NCI-H1436 treated with DMSO at 0.1 percent for 48 hours (cell line): ENCODE measurements around the gene PRMT7.

Experiments used
- DNase-seq: peaks from one replicate; lab custom pipeline; 2025; lab: John Stamatoyannopoulos, UW

Gene PRMT7

DNA sequence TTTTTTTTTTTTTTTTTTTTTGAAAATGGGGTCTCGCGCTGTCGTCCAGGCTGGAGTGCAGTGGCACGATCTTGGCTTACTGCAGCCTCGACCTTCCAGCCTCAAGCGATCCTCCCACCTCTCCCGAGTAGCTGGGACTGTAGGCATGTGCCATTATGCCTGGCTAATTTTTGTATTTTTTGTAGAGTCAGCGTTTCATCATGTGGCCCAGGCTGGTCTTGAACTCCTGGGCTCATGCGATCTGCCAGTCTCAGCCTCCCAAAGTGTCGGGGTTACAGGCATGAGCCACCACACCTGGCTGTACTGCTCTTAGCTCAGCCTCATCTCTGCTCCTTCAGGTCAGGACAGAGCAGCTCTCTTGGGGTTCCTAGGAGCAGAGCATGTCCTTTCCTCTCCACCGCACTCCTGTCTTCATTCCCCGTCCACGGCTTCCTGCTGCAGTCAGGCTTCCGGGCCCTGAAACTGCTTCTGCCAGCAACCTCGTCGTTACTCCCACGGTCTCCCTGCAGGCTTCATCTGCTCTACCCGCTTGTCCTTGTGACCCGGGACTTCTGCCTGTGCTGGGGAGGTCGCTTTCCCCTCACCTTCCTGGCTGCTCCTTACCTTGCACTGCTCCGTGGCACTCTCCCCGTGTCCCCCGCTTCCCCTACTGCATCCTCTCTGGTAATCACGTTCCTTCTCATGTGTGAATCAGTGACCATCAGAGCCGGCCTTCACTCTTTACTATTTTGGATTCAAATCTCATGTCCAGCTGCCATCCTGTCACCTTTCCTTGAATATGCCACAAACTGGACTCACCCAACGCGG, 38.0 kb downstream of the PRMT7 start:
- no peak for DNase-seq

GRCh38 chr16:68349838-68350410, 39.1 kb downstream of the PRMT7 start:
- DNase-seq = no peak

DNA sequence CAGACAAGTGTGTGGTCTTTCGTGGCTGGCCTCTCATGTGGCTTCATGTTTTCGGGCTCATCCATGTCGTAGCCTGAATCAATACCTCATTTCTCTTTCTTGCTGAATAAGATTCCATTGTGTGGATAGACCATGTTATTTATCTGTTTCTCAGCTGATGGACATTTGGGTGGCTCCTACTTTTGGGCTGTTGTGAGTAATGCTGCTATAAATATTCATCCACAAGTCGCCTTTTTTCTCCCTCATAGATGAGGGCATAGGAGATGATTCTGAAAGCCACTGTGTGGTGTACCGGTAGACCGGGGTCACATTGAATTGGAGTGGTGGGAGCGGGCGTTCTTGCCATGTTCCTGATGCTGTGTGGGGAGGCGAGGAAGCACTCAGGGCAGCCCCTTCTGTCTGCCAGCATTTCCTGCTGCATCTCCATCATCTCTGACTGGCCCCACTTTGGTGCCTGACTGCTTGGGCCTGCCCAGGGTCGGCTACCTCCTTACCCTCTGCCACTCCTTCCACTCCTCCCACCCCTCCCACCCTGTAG, 40.1 kb downstream of the PRMT7 start:
- DNase-seq = no peak

DNA sequence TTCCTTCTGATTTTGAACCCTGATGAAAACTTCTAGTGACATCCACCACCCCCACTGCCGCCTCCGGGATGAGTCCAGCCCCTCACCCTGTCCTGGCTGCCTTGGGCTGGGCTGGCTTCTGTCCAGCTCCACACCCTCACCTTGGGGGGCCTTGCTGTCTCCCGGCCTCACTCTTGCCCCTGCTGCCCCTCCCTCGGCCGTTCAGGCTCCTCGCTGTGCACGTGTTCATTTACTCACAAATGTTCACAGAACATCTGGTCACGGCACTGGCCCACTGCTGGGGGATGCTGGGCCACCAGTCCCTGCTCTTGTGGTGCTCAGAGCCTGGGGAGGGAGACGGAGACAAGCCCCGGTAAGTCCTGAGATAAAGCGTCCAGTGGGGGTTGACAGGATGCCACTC, 40.6 kb downstream of the PRMT7 start:
- no peak for DNase-seq

DNA sequence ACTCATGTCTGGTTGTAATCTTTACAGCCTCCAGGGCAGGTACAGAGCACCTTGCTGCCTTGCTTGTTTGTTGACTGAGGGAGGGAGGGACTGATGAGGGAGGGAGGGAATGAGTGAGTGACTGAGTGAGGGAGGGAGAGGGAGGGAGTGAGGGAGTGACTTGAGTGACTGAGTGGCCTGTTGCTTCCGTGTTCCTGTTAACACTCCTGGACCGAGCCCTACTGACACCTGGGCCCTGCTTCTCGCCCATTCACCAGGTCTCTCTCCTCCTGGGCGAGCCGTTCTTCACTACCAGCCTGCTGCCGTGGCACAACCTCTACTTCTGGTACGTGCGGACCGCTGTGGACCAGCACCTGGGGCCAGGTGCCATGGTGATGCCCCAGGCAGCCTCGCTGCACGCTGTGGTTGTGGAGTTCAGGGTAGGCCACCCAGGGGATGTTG, 41.2 kb downstream of the PRMT7 start:
- DNase-seq = no peak

GRCh38 chr16:68353366-68353765, 42.5 kb downstream of the PRMT7 start:
- no peak for DNase-seq

DNA sequence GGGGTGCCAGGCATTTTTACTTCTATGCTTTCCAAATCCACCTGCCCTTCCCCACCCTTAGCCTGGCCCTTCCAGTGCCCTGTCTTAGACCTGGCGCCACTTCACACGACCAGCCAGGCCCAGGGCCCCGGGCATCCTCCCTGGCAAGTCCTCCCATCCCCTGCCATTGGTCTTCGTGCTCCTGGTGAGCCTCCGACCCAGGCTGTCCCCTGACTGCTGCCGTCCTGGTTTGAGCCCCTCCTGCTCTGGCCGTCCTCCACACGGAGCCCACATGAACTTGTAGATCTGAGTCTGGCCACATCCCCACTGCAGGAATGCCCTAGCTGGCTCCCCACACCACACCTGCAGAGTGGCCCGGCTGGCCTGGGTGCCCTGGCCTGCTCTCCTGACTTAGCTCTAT, 44.0 kb downstream of the PRMT7 start:
- DNase-seq = no peak

DNA sequence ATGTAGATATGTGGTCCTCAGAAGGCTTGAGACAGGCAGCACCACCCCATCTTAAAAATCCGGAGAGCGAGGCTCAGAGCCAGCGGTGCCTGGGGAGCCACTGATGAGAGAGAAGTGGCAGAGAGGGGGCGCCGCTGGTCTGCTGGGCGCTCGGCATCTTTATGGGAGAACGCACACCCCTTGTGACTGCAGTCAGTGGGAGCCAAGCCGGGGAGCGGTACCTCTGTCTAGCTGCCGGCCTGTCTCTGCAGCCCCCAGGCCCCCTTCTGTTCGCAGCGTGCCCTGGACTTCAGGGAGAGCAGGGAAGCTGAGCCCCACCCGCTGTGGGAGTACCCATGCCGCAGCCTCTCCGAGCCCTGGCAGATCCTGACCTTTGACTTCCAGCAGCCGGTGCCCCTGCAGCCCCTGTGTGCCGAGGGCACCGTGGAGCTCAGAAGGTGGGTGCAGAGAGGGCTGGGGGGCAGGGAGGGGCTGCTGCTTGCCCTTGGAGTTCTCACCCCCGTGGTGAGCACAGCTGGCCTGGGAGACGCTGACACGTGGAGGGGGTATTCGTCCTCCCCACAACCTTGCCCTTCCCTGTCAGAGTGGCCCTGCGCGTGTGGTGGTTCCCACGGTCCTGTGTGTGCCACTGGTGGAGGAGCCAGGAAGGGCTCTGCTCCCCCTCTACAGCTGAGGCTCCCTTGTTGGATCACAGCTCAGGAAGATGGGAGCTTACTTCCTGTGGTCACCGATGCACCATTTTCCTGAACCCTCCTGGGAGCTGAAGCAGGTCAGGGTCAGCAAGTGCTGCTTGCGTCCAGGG, 44.8 kb downstream of the PRMT7 start:
- DNase-seq = no peak

GRCh38 chr16:68356249-68356918, 45.6 kb downstream of the PRMT7 start:
- no peak for DNase-seq

DNA sequence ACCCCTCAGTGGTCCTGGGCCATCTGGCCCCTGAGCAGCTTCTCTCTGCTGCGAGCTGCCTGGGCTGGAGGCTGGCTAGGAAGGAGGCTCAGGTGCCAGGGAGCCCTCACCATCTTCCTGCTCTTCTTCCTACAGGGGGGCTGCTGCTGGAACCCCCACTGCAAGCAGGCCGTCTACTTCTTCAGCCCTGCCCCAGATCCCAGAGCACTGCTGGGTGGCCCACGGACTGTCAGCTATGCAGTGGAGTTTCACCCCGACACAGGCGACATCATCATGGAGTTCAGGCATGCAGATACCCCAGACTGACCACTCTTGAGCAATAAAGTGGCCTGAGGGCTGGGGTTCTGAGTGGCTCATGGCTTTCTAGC, 46.1 kb downstream of the PRMT7 start:
- no peak for DNase-seq

- no peak for DNase-seq
Measured at GRCh38 chr16:68357521-68357922, 46.7 kb downstream of the PRMT7 start.

DNA sequence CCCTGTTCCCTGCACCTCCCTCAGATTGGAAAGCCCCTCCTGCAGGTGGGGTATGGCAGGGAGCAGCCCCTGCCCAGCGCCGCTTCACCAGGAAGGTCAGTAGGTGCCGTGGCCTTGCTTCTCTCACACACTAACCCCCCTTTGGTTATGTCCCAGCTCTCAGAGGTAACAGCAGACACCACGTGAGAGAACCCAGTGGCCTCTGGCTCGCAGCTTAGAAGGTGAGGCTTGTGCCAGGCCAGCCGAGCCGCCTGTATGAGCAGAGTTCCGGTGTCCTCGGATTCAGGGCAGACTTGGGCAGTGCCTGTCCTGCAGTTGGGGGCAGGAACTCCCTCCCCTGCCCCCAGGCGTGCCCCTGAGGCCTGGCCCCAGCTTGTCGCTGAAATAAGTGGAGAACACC, 47.1 kb downstream of the PRMT7 start:
- no peak for DNase-seq

DNA sequence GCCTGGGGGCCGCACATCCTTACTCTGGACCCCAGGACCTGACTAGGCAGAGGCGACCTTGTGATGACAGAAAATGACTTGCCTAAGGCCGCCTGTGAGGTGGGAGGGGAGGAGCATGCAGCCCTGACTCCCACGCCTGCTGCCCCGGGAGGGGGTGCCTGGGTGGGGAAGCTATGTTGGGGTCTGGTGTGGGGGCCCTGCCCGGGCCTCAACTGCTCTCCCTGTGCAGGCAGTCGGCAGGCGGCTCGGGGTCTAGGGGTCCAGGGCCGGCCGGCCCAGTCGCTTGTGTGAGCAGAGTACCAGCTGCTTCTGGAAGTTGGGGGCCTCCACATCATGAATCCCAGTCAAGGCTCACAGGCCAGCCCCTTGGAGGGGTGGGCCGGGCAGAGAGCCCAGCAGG, 48.1 kb downstream of the PRMT7 start:
- DNase-seq = no peak

DNA sequence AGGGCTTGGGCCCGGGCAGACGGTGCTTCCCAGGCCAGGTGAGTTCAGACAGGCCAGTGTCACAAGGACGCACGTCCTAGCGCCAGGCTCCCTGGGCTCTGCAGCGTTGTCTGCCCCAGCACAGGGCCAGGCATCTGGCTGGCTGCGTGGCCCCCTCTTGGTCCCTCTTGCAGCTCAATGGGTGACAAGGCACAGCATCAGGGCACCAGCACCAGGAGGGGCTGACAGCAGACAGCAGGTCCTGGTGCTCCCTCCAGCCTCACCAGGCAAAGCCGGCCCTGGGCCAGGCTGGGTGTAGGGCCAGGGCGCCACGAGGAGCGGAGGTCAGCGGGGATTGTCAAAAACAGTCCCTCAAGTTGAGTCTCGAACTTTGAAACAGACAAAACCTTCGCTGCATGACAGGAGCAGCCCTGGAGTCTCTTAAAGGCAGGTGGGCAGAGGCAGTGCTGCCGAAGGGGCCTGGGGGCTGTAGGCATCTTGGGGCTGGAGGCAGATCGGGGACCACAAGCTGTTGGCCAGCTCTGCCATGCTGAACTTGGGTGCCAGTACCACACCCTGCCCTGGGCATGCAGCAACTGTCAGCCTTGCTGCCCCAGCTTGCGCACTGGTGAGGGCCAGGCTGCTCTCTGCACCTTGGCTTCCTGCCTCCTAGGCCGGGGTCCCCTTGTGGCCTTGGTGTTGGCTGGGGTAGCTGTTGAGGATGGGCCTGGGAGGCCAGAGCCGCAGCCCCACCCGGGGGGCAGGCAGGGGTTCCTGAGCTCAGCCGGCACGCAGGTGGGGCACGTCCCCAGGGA, 48.8 kb downstream of the PRMT7 start:
- DNase-seq = no peak

GRCh38 chr16:68360547-68360946, 49.7 kb downstream of the PRMT7 start:
- no peak for DNase-seq

DNA sequence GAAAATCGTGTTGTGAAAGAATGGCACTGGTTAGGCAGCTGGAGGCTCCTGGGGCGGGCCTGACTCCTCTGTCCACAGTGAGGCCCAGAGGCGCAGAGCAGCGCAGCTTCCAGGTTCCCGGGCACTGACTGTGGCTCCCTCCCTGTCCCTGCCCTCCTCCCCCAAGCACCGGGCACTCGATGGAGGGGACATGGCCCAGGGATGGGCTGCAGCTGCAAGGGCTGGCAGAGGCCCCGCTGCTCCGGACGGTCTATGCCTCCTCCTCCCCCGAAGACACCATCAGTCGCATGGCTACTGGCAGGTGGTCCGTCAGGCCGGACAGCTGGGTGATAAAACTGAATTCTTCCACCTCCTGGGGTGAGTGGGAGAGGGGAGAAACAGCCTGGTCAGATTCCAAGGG, 50.1 kb downstream of the PRMT7 start:
- DNase-seq = no peak

DNA sequence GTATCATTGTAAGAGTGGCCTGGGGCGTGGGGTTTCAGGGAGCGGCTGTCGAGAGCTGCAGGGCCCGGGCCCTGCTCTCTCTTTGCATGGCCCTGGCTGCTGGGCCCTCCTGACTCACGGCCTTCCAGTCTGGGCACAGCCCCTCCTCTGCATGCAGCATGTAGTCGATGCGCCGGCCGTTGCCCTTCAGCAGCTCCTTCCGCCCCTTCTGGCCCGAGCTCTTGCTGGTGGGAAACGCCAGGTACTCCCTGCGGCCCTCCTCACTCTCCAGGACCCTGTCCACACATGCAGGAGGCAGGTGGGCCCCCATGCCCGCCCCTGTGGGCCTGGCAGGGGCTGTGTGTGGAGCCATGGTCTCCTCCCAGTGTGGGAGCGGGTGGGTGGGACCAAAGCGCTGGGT, 50.7 kb downstream of the PRMT7 start:
- no peak for DNase-seq

DNA sequence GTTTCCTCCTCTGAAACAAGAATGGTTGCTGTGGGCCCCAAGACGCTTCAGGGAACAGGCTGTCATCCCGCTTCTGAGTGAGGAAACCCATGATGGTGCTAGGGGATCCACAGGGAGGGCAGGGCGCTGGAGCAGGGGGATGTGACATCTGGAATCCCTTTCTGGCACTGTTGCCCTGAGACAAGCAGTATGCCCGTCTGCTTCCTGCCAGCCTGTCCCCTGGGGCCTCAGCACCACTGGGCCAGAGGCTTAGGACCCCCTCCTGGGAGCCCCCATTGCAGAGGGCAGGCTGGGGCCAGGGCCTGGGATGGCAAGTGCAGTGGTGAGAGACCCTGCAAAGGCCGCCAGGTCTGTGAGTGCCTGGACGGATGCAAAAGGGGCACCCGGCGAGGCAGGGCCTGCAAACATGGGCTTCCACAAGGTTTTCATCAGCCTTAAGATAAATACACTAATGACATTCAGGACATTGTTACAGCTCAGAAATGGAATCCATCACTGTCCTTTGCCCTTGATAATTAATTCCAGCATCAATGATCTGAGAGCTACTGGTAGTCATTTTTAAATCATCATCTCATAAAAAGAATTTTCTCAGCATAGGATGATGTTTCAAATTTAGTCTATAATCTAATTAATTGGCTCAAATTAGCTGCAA, 51.6 kb downstream of the PRMT7 start:
- no peak for DNase-seq

DNA sequence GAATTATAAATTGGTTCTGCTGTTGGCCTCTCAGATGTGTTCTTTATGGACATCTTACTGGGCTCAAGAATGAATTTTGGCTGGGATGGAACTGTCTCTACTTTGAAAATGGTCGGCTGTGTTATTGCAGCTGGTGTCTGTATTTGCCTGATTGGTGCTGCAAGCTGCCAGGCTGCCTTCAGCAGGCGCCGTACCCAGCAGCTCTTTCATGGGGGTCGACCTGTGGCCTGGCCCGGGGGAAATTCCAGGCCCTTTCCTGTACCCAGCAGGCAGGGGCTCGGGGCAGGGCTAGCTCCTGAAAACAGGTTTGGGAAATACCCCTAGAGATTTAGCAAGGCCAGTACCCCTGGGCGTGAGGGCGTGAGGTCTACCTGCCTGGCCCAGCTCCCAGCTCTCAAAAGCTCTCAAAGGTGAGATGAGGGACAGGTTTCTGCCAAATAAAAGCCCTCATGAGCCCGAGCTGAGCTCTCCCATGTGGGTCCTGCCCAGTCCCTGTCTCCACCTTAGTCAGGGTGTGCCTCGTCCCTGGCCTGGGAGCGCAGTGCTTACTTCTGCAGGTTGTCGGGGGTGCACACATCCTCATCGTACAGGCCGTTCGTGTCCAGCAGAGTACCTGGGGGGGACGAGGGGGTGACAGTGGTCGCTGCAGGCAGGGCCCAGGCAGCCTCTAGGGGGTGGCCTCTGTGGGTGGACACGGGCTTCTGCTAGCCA, 52.3 kb downstream of the PRMT7 start:
- no peak for DNase-seq
